GM19463 (cell line): ENCODE measurements around the gene WIPF2.
A peak's percentile ranks its signal among the peaks of the same experiment; 100 is the strongest.
"Not testable (repeated sequence)": the region's sequence is repeated elsewhere in the genome, so short reads cannot be mapped to it uniquely, and the experiment has no call there.

ENCODE experiments used
- ATAC-seq: cut with Tn5 transposase; IDR thresholded peaks from one replicate; pipeline ENCODE4 v1.9.1; 2021; ENCODE audit warnings: mild to moderate bottlenecking, moderate library complexity; ENCODE audit not compliant: unreplicated experiment

Gene WIPF2

DNA sequence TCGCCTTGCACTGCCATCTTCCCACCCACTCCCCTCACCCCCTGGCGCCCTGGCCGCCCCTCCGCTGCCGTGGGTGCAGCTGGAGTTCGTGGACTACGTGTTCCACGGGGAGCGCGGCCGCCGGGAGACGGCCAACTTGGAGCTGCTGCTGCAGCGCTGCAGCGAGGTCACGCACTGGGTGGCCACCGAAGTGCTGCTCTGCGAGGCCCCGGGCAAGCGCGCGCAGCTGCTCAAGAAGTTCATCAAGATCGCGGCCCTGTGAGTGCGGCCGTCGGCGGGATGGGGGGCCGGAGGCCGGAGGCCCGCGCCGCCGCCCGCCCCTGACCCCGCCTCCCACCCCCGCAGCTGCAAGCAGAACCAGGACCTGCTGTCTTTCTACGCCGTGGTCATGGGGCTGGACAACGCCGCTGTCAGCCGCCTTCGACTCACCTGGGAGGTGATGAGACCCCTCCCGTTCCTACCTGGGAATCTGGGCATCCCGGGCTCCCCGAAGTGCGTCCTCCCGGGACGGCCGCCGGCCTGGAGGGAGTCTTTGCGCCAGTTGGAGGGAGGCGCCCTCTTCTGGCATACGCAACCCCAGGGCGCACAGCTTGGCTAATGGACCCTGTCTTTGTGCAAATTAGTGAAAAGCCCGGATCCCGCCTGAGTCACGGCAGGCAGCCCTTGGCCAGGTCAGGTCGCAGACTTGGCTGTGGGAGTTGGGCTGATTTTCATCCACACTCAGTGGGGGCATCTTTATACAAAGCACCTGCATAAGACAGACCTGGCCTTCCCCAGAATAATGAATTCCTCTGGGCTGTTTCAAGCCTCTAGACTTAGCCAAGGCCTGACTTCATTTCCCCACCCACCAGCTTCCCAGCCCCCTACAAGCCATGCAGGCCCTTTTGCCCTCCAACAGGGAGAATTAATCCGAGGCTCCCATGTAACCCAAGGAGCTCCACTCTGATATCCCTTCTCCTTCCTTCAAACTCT, 27.6 kb upstream of the WIPF2 start:
- peak; percentile 79 for ATAC-seq

DNA sequence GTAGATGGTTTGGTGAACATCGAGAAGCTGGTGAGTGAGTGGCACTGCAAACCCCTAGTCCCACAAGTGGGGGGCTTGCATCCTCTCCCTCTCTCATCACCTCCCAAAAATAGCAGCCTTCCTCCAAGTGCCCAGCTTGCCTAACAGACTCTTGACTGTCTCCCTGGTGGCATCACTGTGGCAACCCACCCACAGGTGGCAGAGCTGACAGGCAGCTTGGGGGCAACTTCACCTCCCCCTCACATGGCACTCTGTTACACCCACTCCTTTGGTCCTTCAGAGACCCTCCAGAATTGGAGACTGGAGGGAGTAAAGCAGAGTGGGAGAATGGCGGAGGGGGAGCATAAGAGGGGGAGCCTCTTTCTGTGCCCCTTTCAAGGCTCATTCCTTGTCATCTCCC, 26.1 kb upstream of the WIPF2 start:
- ATAC-seq: no peak

DNA sequence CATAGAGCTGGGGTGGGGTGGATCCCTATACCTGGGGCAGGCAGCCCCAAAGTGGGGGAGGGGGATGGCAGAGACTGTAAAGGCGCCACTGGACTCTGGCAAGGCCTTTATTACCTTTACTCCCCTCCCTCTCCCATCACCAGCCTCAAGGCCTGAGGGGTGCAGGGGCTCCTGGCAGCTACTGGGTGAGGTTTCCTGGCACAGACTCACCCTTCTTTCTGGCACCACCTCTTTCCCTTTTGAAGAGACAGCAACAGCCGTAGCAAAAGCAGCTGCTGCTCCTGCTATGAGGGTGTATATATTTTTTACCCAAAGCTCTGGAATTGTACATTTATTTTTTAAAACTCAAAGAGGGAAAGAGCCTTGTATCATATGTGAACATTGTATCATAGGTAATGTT, 24.3 kb upstream of the WIPF2 start:
- no peak for ATAC-seq

DNA sequence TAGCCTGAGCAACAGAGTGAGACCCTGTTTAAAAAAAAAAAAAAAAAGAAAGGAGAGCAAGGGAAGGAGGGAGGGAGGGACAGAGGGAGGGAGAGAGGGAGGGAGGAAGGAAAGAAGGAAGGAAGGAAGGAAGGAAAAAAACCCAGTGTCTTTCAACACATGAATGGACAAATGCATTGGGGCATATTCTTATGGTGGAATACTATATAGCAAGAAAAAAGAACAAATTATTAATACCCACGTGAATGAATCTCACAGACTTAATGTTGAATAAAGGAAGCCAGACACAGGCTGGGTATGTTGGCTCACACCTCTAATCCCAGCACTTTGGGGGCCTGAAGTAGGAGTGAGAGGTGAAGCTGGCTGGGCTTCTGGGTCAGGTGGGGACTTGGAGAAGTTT, 21.6 kb upstream of the WIPF2 start:
- ATAC-seq: no peak

DNA sequence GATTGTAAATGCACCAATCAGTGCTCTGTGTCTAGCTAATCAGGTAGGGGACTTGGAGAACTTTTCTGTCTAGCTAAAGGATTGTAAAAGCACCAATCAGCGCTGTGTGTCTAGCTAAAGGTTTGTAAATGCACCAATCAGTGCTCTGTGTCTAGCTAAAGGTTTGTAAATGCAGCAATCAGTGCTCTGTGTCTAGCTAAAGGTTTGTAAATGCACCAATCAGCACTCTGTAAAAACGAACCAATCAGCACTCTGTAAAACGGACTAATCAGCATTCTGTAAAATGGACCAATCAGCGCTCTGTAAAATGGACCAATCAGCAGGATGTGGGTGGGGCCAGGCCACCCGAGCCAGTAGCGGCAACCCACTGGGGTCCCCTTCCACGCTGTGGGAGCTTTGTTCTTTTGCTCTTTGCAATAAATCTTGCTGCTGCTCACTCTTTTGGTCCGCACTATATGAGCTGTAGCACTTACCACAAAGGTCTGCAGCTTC, 21.1 kb upstream of the WIPF2 start:
- ATAC-seq: not testable (repeated sequence)

DNA sequence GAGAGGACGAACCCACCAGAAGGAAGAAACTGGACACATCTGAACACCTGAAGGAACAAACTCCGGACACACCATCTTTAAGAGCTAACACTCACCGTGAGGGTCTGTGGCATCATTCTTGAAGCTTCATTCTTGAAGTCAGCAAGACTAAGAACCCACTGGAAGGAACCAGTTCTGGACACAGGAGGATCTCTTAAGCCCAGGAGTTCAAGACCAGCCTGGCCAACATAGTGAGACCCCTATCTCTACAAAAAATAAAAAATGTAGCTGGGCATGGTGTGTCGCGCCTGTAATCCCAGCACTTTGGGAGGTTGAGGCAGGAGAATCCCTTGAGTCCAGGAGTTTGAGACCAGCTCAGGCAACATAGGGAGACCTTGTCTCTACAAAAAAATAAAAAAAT, 20.5 kb upstream of the WIPF2 start:
- ATAC-seq: no peak

GRCh38 chr17:40203131-40203530, 16.0 kb upstream of the WIPF2 start:
- no peak for ATAC-seq

DNA sequence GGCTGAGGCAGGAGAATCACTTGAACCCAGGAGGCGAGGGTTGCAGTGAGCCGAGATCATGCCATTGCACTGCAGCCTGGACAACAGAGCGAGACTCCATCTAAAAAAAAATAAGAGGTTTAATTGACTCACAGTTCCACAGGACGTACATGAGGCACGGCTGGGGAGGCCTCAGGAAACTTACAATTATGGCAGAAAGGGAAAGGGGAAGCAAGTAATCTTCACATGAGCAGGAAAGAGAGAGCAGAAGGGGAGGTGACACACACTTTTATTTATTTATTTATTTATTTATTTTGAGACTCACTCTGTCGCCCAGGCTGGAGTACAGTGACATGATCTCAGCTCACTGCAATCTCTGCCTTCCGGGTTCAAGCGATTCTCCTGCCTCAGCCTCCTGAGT, 12.9 kb upstream of the WIPF2 start:
- not testable (repeated sequence) for ATAC-seq

DNA sequence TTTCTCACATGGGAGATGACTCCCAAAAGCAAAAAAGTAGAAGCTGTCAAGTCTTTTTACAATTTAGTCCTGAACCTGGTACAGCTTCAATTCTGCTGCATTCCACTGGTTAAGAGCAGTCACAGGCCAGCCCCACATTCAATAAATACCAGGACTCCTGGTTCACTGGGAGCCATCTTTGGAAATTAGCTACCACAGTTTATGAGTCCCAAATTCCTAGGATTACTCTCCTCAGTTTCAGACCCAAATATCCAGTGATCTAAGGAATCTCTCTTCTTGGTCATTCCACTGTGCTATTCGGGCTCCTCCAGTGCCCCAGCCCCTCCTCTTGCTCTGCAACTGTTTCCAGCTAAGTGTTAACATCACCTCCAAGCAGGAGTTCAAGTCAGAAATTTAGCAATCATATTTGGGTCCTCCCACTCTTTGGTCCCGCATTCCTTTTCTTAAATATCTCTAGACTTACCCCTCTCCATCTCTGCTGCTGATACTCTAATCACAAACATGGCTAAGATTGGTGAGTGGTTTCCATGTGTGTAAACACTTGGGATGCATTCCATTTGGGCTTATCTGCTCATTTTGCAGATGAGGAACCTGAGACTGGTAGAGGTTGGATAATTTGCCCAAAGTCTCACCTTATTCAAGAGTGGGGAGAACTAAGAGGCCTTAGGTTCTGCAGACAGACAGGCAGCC, 9.6 kb upstream of the WIPF2 start:
- ATAC-seq: no peak

- not testable (repeated sequence) for ATAC-seq
Observed at GRCh38 chr17:40213914-40214313, 5.2 kb upstream of the WIPF2 start.

GRCh38 chr17:40218006-40218739, 931 bp upstream of the WIPF2 start:
- no peak for ATAC-seq

DNA sequence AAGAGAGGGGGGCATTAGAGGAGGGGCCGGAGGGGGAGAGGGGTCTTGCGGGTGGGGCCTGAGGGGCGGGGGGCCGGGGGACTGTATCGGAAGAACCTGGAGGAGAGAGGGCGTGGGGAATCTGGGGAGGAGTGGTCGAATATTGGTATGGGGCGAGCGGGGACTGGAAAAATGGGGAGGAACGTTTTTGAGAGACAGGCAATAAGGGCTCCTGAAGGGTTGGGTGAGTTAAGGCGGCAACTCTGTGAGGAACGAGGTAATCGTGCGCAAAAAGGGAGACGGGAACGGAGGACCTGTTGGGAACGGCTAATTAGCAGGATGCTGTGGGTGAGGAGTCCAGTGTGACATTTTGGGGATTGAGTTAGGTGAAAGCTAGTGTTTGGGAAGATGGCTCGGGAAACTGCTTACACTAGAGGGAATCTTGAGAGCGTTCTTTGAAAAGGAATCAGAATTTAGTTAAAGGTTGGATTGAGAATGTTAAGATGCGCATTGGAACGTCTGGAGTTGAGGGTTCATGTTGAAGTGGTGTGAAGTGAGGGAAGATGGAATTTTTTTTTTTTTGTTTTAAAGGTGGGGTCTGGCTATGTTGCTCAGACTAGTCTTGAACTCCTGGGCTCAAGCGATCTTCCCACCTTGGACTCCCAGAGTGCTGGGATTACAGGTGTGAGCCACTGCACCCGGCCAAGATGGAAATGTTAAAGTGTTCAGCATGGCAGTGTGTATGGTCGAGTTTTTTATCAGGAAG, 662 bp downstream of the WIPF2 start:
- no peak for ATAC-seq

DNA sequence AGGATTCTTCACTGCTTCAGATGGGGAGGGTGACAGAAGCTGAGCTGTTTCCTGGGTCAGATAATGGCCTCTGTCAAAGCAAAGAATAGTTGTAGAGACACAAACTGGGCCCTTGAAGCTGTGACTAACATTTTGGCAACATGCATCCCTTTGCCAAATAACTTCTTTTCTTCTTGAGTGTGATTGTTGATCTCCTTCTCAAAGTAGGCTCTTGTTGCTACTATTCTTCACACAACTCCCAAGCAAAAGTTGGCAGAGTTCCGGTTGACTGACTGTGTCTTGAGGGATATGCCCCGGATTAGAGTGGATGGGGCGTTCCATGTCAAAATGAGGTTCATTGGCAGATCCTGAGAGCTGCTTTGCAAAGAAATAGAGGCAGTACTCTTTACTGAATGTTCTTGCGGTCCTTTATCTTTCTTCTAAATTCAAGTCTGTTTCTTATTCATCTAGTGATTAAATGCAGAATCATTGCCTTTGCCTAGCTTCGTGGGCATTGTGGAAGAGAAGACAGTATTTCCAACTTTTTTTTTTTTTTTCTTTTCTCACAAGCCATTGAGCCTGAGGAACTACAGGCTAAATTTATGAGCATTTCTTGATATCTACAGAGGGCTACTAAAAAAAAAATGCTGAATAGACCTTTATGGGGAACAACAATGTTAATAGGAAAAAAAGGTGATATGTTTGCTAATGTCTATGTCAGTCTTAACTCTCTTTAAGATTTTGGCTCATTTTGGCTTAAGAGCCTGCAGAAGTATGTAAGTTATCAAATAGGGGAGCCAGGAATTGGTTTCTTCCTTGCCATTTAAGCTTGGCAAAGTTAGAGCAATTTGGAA, 5.8 kb downstream of the WIPF2 start:
- no peak for ATAC-seq

- ATAC-seq: not testable (repeated sequence)
Observed at GRCh38 chr17:40229146-40229545, 10.0 kb downstream of the WIPF2 start.

DNA sequence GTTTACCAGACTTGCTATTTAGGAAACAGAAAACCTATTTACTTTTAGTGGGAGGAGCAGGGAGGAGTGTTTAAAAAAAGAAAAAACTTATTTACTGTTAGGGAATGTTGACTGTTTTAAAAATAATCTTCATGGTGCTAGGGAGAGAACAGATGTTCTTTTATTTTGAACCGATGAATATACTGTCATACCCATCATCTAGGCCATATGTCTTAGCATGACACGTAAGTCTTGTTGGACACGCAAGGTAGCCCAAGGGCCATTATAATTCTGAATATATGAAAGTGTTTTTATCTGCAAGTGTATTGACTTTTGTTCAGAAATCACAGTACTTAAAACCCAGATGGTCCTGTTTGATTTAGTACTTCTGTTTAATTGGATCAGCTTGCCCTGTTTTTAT, 11.6 kb downstream of the WIPF2 start:
- ATAC-seq: no peak

DNA sequence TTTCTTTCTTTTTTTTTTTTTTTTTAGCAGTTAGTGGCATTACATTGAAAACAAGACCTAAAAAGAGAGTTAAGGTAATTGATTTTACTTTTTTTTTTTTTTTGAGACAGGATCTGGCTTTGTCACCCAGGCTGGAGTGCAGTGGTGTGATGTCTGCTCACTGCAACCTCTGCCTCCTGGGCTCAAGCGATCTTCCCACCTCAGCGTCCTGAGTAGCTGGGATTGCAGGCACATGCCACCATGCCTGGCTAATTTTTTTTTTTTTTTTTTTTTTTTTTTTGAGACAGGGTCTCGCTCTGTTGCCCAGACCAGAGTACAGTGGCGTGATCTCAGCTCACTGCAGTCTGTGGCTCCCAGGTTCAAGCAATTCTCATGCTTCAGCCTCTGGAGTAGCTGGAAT, 12.8 kb downstream of the WIPF2 start:
- ATAC-seq: not testable (repeated sequence)

- no peak for ATAC-seq
Observed at GRCh38 chr17:40241252-40241834, 22.2 kb downstream of the WIPF2 start.

- no peak for ATAC-seq
Observed at GRCh38 chr17:40242774-40243173, 23.7 kb downstream of the WIPF2 start.

DNA sequence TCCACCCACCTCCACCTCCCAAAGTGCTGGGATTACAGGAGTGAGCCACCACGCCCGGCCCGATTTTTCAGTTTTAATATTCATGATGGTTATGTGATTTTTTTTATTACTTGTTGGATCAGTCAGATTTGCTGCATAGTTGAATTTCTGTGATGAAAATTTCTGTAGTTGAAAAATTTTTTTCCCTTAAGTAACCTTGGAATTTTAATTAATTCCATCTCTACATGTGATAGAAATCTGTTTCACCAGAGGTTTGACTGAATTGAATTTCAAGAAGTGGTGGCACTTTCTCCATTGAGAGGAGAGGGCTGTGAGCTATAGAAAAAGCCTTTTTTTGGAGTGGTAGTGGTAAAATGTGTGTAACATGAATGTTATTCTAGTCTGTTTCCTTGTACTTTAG, 24.7 kb downstream of the WIPF2 start:
- ATAC-seq: no peak
